MM.1S (cell line): ENCODE data around the gene P2RX5.

Source experiments
- EZH2 ChIP-seq: fragments of 300-600 bp; sonication (generic); optimal IDR thresholded peaks from 2 replicates; pipeline ENCODE3; 2017; ENCODE audit warnings: low read depth, mild to moderate bottlenecking, antibody characterized with exemption, low read length, mixed read lengths
- TF ChIP-seq, protein P1 (sequence below): fragments of 300-600 bp; sonication (generic); IDR thresholded peaks from 2 replicates; pipeline ENCODE4 v1.5.1; 2016; ENCODE audit warnings: antibody characterized with exemption, low read length, mixed read lengths

DNA sequence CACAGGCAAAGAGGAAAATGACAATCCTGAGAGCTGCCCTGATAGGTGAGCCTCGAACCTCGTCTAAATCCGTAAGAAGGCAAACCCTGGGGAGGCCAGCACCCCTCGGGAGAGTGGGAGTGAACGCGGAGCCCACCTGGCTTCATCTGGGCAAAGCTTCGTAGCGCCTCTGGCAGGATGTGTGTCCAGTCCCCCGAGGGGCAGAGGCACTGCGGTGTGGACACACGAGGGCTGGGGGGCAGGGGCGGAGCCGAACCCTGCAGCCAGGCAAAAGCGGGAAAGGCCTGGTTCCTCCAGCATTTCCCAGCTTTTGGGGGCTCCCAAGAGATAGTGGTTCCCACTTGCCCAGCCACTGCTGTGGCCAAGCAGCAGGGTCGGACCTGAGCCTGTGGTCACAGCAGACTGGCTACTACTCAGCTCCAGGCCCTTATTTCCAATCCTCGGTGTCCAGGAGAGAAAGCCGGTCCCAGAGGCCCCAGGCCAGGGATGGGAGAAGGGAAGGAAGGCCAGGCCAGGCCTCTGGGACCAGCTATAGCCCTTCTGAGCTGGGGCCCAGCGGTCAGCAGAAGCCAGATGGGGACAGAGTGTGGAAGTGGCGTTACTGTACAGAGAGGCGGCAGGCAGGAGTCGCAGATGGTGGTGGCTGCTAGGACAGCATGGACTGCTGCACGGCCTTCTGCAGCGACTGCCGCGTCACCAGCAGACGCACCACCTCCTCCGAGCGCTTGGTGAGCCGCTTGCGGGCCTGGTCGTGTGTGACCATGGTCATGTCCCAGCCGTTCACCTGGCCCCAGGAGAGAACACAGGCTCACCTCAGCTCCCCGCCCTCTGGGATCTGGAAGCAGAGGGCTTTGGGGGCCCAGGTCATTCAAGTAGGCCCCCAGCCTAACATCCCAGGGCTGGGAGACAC lies 32.6 kb downstream of the P2RX5 start:
- TF ChIP-seq EZH2, result no peak
- TF ChIP-seq, protein P1, sequence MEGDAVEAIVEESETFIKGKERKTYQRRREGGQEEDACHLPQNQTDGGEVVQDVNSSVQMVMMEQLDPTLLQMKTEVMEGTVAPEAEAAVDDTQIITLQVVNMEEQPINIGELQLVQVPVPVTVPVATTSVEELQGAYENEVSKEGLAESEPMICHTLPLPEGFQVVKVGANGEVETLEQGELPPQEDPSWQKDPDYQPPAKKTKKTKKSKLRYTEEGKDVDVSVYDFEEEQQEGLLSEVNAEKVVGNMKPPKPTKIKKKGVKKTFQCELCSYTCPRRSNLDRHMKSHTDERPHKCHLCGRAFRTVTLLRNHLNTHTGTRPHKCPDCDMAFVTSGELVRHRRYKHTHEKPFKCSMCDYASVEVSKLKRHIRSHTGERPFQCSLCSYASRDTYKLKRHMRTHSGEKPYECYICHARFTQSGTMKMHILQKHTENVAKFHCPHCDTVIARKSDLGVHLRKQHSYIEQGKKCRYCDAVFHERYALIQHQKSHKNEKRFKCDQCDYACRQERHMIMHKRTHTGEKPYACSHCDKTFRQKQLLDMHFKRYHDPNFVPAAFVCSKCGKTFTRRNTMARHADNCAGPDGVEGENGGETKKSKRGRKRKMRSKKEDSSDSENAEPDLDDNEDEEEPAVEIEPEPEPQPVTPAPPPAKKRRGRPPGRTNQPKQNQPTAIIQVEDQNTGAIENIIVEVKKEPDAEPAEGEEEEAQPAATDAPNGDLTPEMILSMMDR, result no peak
